Gastroesophageal sphincter (tissue), 4 donors: ENCODE results near the gene IL17B. TPM values are rescaled to one million over a fixed set of nuclear protein-coding genes. Genes with fewer than 3 reads are reported as not detected.

ENCODE experiments used
- ATAC-seq: fragments of 150-250 bp; one replicate; pipeline ENCODE4 v1.9.1; 2016; ENCODE audit warnings: mild to moderate bottlenecking, moderate library complexity
- H3K27ac ChIP-seq, 4 donors: fragments of 200-600 bp; sonication (generic) in 3 of 4; 1 replicate in 3 of 4; 2 replicates in 1 of 4; pipeline ENCODE4 v1.5.1; 2016 to 2019
- H3K27me3 ChIP-seq: fragments of 200-600 bp; sonication (generic); one replicate; pipeline ENCODE4 v1.5.1; 2019
- H3K36me3 ChIP-seq, 2 donors: fragments of 200-600 bp; sonication (generic); one replicate each; pipeline ENCODE4 v1.5.1; 2019; ENCODE audit warnings: control low read depth in 1 of 2
- H3K4me1 ChIP-seq, 3 donors: fragments of 200-600 bp; sonication (generic); 1 replicate in 2 of 3; 2 replicates in 1 of 3; pipeline ENCODE4 v1.5.1; 2016 to 2019; ENCODE audit warnings: control low read depth in 2 of 3
- H3K4me3 ChIP-seq, 2 donors: fragments of 200-600 bp; sonication (generic); one replicate each; pipeline ENCODE4 v1.5.1; 2019; ENCODE audit warnings: mild to moderate bottlenecking in 1 of 2, moderate library complexity in 1 of 2
- H3K9me3 ChIP-seq, 3 donors: fragments of 200-600 bp; sonication (generic); one replicate each; pipeline ENCODE4 v1.5.1; 2017 to 2019; ENCODE audit warnings: control low read depth in 2 of 3
- CTCF ChIP-seq, 4 experiments: fragments of 200-600 bp in 2 of 4; fragments of 450-650 bp in 2 of 4; sonication (generic) in 1 of 4; IDR thresholded peaks; one replicate each; pipeline ENCODE4 v1.5.1; 2017 to 2019; ENCODE audit warnings: antibody characterized with exemption in 4 of 4, mild to moderate bottlenecking in 2 of 4, moderate library complexity in 2 of 4
- EP300 ChIP-seq: sonication (generic); formaldehyde crosslinking; IDR thresholded peaks from one replicate; pipeline ENCODE4 v1.6.1; 2017; ENCODE audit warnings: antibody characterized with exemption, mild to moderate bottlenecking
- POLR2A ChIP-seq, 2 donors: fragments of 450-650 bp; IDR thresholded peaks; one replicate each; pipeline ENCODE4 v1.6.1; 2017; ENCODE audit warnings: antibody characterized with exemption in 2 of 2, mild to moderate bottlenecking in 2 of 2, moderate library complexity in 1 of 2
- POLR2AphosphoS5 ChIP-seq: sonication (generic); formaldehyde crosslinking; IDR thresholded peaks from one replicate; pipeline ENCODE4 v1.6.1; 2017; ENCODE audit warnings: antibody characterized with exemption
- WGBS, 2 donors: methylation state at CpG; one replicate each; pipeline ENCODE4 v1.1.5; 2018; ENCODE audit warnings: low coverage in 1 of 2; 5-methylcytosine and 5-hydroxymethylcytosine counted together
- total RNA-seq, 4 donors: library from RNA; depleted of rRNA; stranded (reverse); fragments of >200 nt; gene quantifications; one replicate each; pipeline ENCODE4 v1.1.0, GENCODE V29; 2016

IL17B gene
- total RNA-seq: 1 to 10 TPM; 2.3 to 7.2 (median 4.0) TPM

DNA sequence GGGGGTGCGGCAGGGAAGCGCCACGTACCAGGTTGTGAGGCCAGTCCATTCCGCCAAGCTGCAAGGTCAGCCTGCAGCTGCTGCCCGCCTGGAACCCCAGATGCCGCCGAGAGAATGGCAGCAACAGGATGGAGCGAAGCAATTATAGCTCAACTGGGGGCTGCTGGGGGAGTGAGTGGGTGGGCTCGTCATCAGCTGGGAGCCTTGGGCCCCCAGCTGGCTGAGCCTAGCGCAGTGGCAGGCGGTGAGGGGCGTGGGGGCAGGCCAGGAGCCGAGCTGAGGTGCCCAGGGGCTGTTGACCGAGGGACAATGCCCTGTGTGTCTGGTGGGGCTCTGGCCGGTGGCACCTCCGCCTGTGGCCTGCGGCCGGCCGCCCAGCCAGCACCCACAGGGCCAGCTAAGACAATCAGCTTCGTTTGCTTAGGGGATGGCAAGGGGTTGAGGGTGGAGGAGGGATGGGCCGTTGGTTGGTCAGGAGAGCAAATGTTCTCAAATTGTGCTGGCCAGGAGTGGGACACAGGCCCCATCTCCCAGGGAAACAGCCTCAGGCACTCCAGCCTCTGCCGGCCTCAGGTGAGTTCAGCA, at the start of gene IL17B:
IL17B (minus strand) TSS at position 116 of the 585 bp plus-strand sequence; CDS start at position 49, 67 bp downstream.
- H3K36me3 ChIP-seq: no peaks in the 10 kb centered on the region
- H3K4me1 ChIP-seq: peaks cover 0 to 78% (median 7%) of the 10 kb centered on the region in 3 donors
- H3K27ac ChIP-seq: peak within 1 kb of the TSS; percentile 93 to 98 (median 95)
- H3K4me3 ChIP-seq: peak within 1 kb of the TSS in 1 of 2 donors; percentile 18
- no peak for TF ChIP-seq POLR2A (IDR thresholded peaks at IDR 0.05)
- TF ChIP-seq CTCF (IDR thresholded peaks at IDR 0.05): no peak
- TF ChIP-seq POLR2AphosphoS5: no peak
- no peak for TF ChIP-seq EP300
- H3K27me3 ChIP-seq: no peaks in the 10 kb centered on the region
- no peaks in the 10 kb centered on the region for H3K9me3 ChIP-seq
- 34% methylated on average over 4 of the region's 22 CpGs; no CpG with 5 or more reads in 1 of the 2 donors for whole genome bisulfite sequencing, 2 donors
- no peak for ATAC-seq

- peaks cover 0 to 68% (median 18%) of the 10 kb centered on the region in 3 donors for H3K4me1 ChIP-seq
- ATAC-seq: no peak
- peak overlapping the region; percentile 93 to 100 (median 95) for H3K27ac ChIP-seq
- peaks cover 3 to 78% of the 10 kb centered on the region in 2 donors for H3K36me3 ChIP-seq
- WGBS, 2 donors: 41 to 60% methylated on average over 1 to 5 of the region's 5 CpGs
- H3K4me3 ChIP-seq: no peak overlapping the region
- H3K27me3 ChIP-seq: no peaks in the 10 kb centered on the region
- TF ChIP-seq POLR2AphosphoS5: peak; percentile 40
- no peak for TF ChIP-seq EP300
- no peaks in the 10 kb centered on the region for H3K9me3 ChIP-seq
Measured at GRCh38 chr5:149428032-149428431, 48.9 kb upstream of the IL17B start.

- ATAC-seq: no peak
- Histone ChIP-seq H3K36me3 (peaks cover 3 to 85% of the 10 kb centered on the region in 2 donors), H3K4me1 (peaks cover 0 to 74% (median 22%) of the 10 kb centered on the region in 3 donors), H3K27ac (peak overlapping the region; percentile 93 to 100 (median 95)), H3K9me3 (no peaks in the 10 kb centered on the region), H3K27me3 (no peaks in the 10 kb centered on the region), H3K4me3 (no peak overlapping the region)
- TF ChIP-seq POLR2A (IDR thresholded peaks at IDR 0.05) (peak; percentile 13 to 22), CTCF (IDR thresholded peaks at IDR 0.05) (no peak), POLR2AphosphoS5 (peak; percentile 58), EP300 (no peak)
- 38 to 57% methylated on average over 3 to 4 of the region's 4 CpGs for WGBS, 2 donors
Measured at GRCh38 chr5:149427374-149427773, 48.3 kb upstream of the IL17B start.

DNA sequence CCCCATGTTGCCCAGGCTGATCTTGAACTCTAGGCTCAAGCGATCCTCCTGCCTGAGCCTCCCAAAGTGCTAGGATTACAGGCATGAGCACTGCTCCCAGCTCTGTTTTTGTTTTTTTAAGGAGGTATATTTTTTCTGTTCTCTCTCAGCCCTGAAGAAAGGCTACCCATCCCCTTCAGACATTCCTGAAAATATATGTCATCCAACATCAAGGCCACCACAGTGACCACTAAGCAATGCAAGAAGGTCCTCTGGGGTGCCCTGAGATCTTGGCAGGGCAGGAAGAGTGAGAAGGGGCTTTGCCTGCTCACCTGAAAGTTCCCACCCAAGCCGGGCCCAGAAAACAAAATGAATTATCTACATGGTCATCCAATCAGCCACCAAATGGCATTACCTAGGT, 47.8 kb upstream of the IL17B start:
- Histone ChIP-seq H3K27ac (peak overlapping the region; percentile 93 to 100 (median 95)), H3K4me1 (peaks cover 0 to 79% (median 26%) of the 10 kb centered on the region in 3 donors), H3K9me3 (no peaks in the 10 kb centered on the region), H3K27me3 (no peaks in the 10 kb centered on the region), H3K4me3 (no peak overlapping the region), H3K36me3 (peaks cover 3 to 89% of the 10 kb centered on the region in 2 donors)
- 80% methylated on average over 1 of the region's 2 CpGs; no CpG with 5 or more reads in 1 of the 2 donors for WGBS, 2 donors
- ATAC-seq: no peak
- TF ChIP-seq CTCF (IDR thresholded peaks at IDR 0.05) (no peak), POLR2A (IDR thresholded peaks at IDR 0.05) (no peak), POLR2AphosphoS5 (peak; percentile 0), EP300 (no peak)

GRCh38 chr5:149425729-149426128, 46.6 kb upstream of the IL17B start:
- no peaks in the 10 kb centered on the region for H3K9me3 ChIP-seq
- ATAC-seq: no peak
- peak in 1 of 2 donors; percentile 7 for TF ChIP-seq POLR2A (IDR thresholded peaks at IDR 0.05)
- TF ChIP-seq POLR2AphosphoS5: peak; percentile 46
- no peak for TF ChIP-seq CTCF (IDR thresholded peaks at IDR 0.05)
- 34 to 48% methylated on average over 4 of the region's 4 CpGs for WGBS, 2 donors
- peak overlapping the region; percentile 93 to 100 (median 95) for H3K27ac ChIP-seq
- no peaks in the 10 kb centered on the region for H3K27me3 ChIP-seq
- peaks cover 0 to 87% (median 35%) of the 10 kb centered on the region in 3 donors for H3K4me1 ChIP-seq
- H3K36me3 ChIP-seq: peaks cover 3 to 100% of the 10 kb centered on the region in 2 donors
- H3K4me3 ChIP-seq: no peak overlapping the region
